HUDEP-2 (cell line): ENCODE results near the gene CDH13.

Source experiments
- DNase-seq, 76 experiments: peaks; one replicate each; lab custom pipeline; 2025; ENCODE audit not compliant: unreplicated experiment in 76 of 76; lab: John Stamatoyannopoulos, UW

CDH13 gene

GRCh38 chr16:83794860-83795554 lies 1168.2 kb downstream of the CDH13 start:
- DNase-seq: no peak

- DNase-seq: no peak
Observed at GRCh38 chr16:83797013-83797412, 1170.2 kb downstream of the CDH13 start.

GRCh38 chr16:83799336-83799735 lies 1172.6 kb downstream of the CDH13 start:
- DNase-seq: no peak

- no peak for DNase-seq
Observed at GRCh38 chr16:83802135-83802534, 1175.4 kb downstream of the CDH13 start.

GRCh38 chr16:83802554-83803205 lies 1175.9 kb downstream of the CDH13 start:
- DNase-seq: no peak

- no peak for DNase-seq
Observed at GRCh38 chr16:83803811-83804210, 1177.0 kb downstream of the CDH13 start.

GRCh38 chr16:83804366-83804765 lies 1177.6 kb downstream of the CDH13 start:
- DNase-seq: no peak

- DNase-seq: no peak
Observed at GRCh38 chr16:83806036-83806435, 1179.3 kb downstream of the CDH13 start.

GRCh38 chr16:83806731-83807130 lies 1180.0 kb downstream of the CDH13 start:
- DNase-seq: no peak

- DNase-seq: no peak
Observed at GRCh38 chr16:83807327-83807709, 1180.5 kb downstream of the CDH13 start.

GRCh38 chr16:83807710-83808572 lies 1181.2 kb downstream of the CDH13 start, which contains the start of gene HSBP1:
TSS of gene HSBP1 (plus strand) at chr16:83807978. CDS start at chr16:83808077, 99 bp downstream.
- peak in 75 of 76 experiments; percentile 28 to 94 (median 87) for DNase-seq

GRCh38 chr16:83808573-83809014 lies 1181.8 kb downstream of the CDH13 start:
- DNase-seq: peak in 1 of 76 experiments; percentile 24

- no peak for DNase-seq
Observed at GRCh38 chr16:83809092-83809491, 1182.3 kb downstream of the CDH13 start.

GRCh38 chr16:83810901-83811300 lies 1184.1 kb downstream of the CDH13 start:
- DNase-seq: no peak

GRCh38 chr16:83813823-83814658 lies 1187.3 kb downstream of the CDH13 start:
- DNase-seq: no peak

GRCh38 chr16:83814659-83814985 lies 1187.9 kb downstream of the CDH13 start:
- DNase-seq: no peak

GRCh38 chr16:83817022-83817421 lies 1190.3 kb downstream of the CDH13 start:
- no peak for DNase-seq

- no peak for DNase-seq
Observed at GRCh38 chr16:83818276-83818675, 1191.5 kb downstream of the CDH13 start.

- DNase-seq: no peak
Observed at GRCh38 chr16:83819361-83819760, 1192.6 kb downstream of the CDH13 start.

GRCh38 chr16:83826146-83826913 lies 1199.6 kb downstream of the CDH13 start:
- DNase-seq: peak in 63 of 76 experiments; percentile 7 to 79 (median 48)
